ENCODE measurements around the gene MXRA5. TPM values are rescaled to one million over a fixed set of nuclear protein-coding genes. Genes with fewer than 3 reads are reported as not detected.

The MXRA5 gene
- total and polyA plus RNA-seq, 9 of the 15 experiments (the other 6 are each of a cell fraction or from before 2014, with no cell fraction given): 0.02 TPM; not detected in 8

DNA sequence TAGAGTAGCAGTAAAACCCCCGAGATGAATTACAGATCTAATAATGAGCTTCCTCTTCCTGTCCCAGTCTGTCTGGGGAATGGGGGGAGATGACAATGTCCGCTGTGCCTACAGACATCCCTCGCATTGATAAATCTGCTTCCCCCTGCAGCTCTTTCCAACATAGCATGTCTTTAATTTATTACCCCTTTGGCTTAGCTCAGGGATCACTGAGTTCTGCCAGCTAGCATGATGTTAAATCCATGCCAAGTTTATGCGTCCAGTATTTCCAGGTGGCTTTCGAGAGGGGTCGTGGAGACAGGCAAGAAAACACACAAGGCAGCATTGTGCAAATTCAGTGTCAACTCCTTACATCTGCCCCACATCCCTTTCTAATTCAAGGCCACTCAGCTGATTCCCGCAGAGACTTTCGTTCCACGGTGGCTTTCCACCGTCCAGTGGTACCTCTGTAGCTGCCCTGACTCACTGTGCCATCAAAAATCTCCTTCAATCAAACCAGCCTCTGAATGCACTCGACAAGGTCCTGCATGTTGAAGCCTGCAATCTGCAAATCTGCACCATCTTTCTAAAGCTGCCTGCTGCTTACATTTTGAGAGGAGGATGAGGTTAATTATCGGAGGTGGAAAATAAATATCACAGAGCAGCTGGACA is 75.1 kb downstream of the MXRA5 start:
- Histone ChIP-seq H3K36me3 (ENCODE audit: control insufficient read depth, insufficient read depth, low read length) (no peaks in the 10 kb centered on the region), H4K20me1 (replicated peaks; ENCODE audit: control insufficient read depth, insufficient read depth, low read length) (no peaks in the 10 kb centered on the region), H2AFZ (ENCODE audit: low read depth, low read length) (no peak overlapping the region), H3K9ac (ENCODE audit: insufficient read depth in 1 of 2, low read depth in 2 of 2, low read length in 2 of 2) (no peak overlapping the region), H3K4me2 (ENCODE audit: insufficient read depth, low read length) (no peak overlapping the region), H3K27me3 (ENCODE audit: control insufficient read depth in 2 of 2, insufficient read depth in 2 of 2, low read length in 2 of 2) (no peaks in the 10 kb centered on the region), H3K9me1 (ENCODE audit: control insufficient read depth, insufficient read depth, low read length) (no peaks in the 10 kb centered on the region), H3K27ac (ENCODE audit: extremely low read depth, low read depth, low read length) (no peak overlapping the region), H3K9me3 (replicated peaks; ENCODE audit: control insufficient read depth, insufficient read depth, low read depth, low read length) (no peaks in the 10 kb centered on the region), H3K4me1 (replicated peaks in 1 of 2; ENCODE audit: control insufficient read depth in 2 of 2, insufficient read depth in 2 of 2, low read length in 2 of 2) (no peaks in the 10 kb centered on the region), H3K79me2 (ENCODE audit: control insufficient read depth, insufficient read depth, low read length) (no peaks in the 10 kb centered on the region), H3K4me3 (no peak overlapping the region)
- intact Hi-C loops (cut with micrococcal nuclease): no loop called here
- POLR2A ChIA-PET: no interaction called here
- in situ Hi-C loops (cut with MboI): no loop called here
- ATAC-seq (no peak), DNase-seq (ENCODE audit: extremely low read depth in 1 of 4, low spot score in 3 of 4) (no peak), FAIRE-seq (no peak)
- under 1% methylated on average over 12 of the region's 12 CpGs for WGBS (ENCODE audit: insufficient coverage, low coverage, missing lambda C conversion rate)
- BruUV-seq (replicated peaks): no TSS peak
- TF ChIP-seq BRD4 (IDR thresholded peaks at IDR 0.05): no peak
- TF ChIP-seq ZNF75A (CRISPR knock-in tag; IDR thresholded peaks at IDR 0.05): no peak
- TF ChIP-seq MAFG (tag; conservative IDR thresholded peaks at IDR 0.05): no peak
- TF ChIP-seq KDM4B (IDR thresholded peaks at IDR 0.05; ENCODE audit: borderline replicate concordance in 2 of 2, low read depth in 1 of 2): no peak
- TF ChIP-seq ESRRA (IDR thresholded peaks at IDR 0.05; ENCODE audit: borderline replicate concordance, low read depth): no peak
- TF ChIP-seq NCOA6 (IDR thresholded peaks at IDR 0.05): no peak
- no peak for TF ChIP-seq LARP7 (IDR thresholded peaks at IDR 0.05)
- TF ChIP-seq THRAP3 (IDR thresholded peaks at IDR 0.05; ENCODE audit: borderline replicate concordance): no peak
- TF ChIP-seq SRSF9 (IDR thresholded peaks at IDR 0.05; ENCODE audit: borderline replicate concordance, low read depth, low read length): no peak
- TF ChIP-seq HSF4 (CRISPR knock-in tag; IDR thresholded peaks at IDR 0.05; ENCODE audit: borderline replicate concordance): no peak
- TF ChIP-seq DIDO1 (tag; IDR thresholded peaks at IDR 0.05; ENCODE audit: low read depth): no peak
- CTCF ChIA-PET (ENCODE audit: low intra/inter-chr PET ratio): no interaction called here
